HEK293T (cell line): ENCODE measurements around the gene P3R3URF.

Experiments
- CTCF ChIA-PET: fragments of 350-600 bp; formaldehyde crosslinking; extraction: SDS; loops from one replicate; lab custom pipeline; 2021; ENCODE audit warnings: antibody characterized with exemption, inconsistent platforms; lab: Yijun Ruan, JAX
- POLR2A ChIA-PET: fragments of 350-600 bp; formaldehyde crosslinking; extraction: SDS; loops from one replicate; lab custom pipeline; 2020; ENCODE audit warnings: antibody characterized with exemption, inconsistent platforms; lab: Yijun Ruan, JAX
- DNase-seq: peaks from one replicate; pipeline ENCODE4 v3.0.0; 2012; ENCODE audit warnings: mixed read lengths; ENCODE audit errors: extremely low spot score
- ARNT ChIP-seq: fragments of 450-650 bp; IDR thresholded peaks from 2 replicates; pipeline ENCODE4 v1.6.1; 2017; ENCODE audit warnings: mild to moderate bottlenecking
- BHLHE40 ChIP-seq: fragments of 450-650 bp; IDR thresholded peaks from 2 replicates; pipeline ENCODE4 v1.6.1; 2016; ENCODE audit warnings: mild to moderate bottlenecking, moderate library complexity, borderline replicate concordance
- CTBP1 ChIP-seq: fragments of 450-650 bp; IDR thresholded peaks from 2 replicates; pipeline ENCODE4 v1.6.1; 2016; ENCODE audit warnings: borderline replicate concordance
- ELF4 ChIP-seq: fragments of 450-650 bp; IDR thresholded peaks from 2 replicates; pipeline ENCODE4 v1.6.1; 2017; ENCODE audit warnings: antibody characterized with exemption
- FOXA1 ChIP-seq: fragments of 450-650 bp; IDR thresholded peaks from 2 replicates; pipeline ENCODE4 v1.6.1; 2016; ENCODE audit warnings: mild to moderate bottlenecking
- FOXK2 ChIP-seq: fragments of 450-650 bp; IDR thresholded peaks from 2 replicates; pipeline ENCODE4 v1.6.1; 2016; ENCODE audit warnings: mild to moderate bottlenecking
- FOXM1 ChIP-seq: fragments of 450-650 bp; IDR thresholded peaks from 2 replicates; pipeline ENCODE4 v1.6.1; 2017; ENCODE audit warnings: mild to moderate bottlenecking, borderline replicate concordance
- HDGF ChIP-seq: fragments of 450-650 bp; IDR thresholded peaks from 2 replicates; pipeline ENCODE4 v1.6.1; 2017; ENCODE audit warnings: antibody characterized with exemption, borderline replicate concordance
- L3MBTL2 ChIP-seq: fragments of 450-650 bp; conservative IDR thresholded peaks from 2 replicates; pipeline ENCODE4 v1.6.1; 2016; ENCODE audit warnings: mild to moderate bottlenecking
- LEF1 ChIP-seq: fragments of 450-650 bp; IDR thresholded peaks from 2 replicates; pipeline ENCODE4 v1.6.1; 2017; ENCODE audit warnings: mild to moderate bottlenecking, borderline replicate concordance
- NFRKB ChIP-seq: fragments of 450-650 bp; IDR thresholded peaks from 2 replicates; pipeline ENCODE4 v1.6.1; 2016; ENCODE audit warnings: mild to moderate bottlenecking, moderate library complexity
- PKNOX1 ChIP-seq: fragments of 450-650 bp; IDR thresholded peaks from 2 replicates; pipeline ENCODE4 v1.6.1; 2016
- SP1 ChIP-seq: fragments of 450-650 bp; IDR thresholded peaks from 2 replicates; pipeline ENCODE4 v1.6.1; 2017
- SUZ12 ChIP-seq: fragments of 450-650 bp; IDR thresholded peaks from 2 replicates; pipeline ENCODE4 v1.6.1; 2016; ENCODE audit warnings: mild to moderate bottlenecking
- TARDBP ChIP-seq: fragments of 450-650 bp; IDR thresholded peaks from 2 replicates; pipeline ENCODE4 v1.6.1; 2016
- ZNF384 ChIP-seq: fragments of 450-650 bp; IDR thresholded peaks from 2 replicates; pipeline ENCODE4 v1.6.1; 2016

Gene P3R3URF

GRCh38 chr1:46188295-46189030 lies 12.2 kb upstream of the P3R3URF start:
- DNase-seq: no peak
- CTCF ChIA-PET: interaction anchor here (1.5 kb wide), 1 partner anchor 35 kb away, joined by 4 read pairs; no protein-coding TSS in a partner anchor
- TF ChIP-seq ELF4: no peak
- no peak for TF ChIP-seq SP1
- TF ChIP-seq LEF1: no peak
- no peak for TF ChIP-seq L3MBTL2
- TF ChIP-seq FOXK2: no peak
- no peak for TF ChIP-seq ARNT
- TF ChIP-seq TARDBP: no peak
- TF ChIP-seq ZNF384: no peak
- no peak for TF ChIP-seq FOXA1
- no peak for TF ChIP-seq NFRKB
- TF ChIP-seq PKNOX1: no peak
- TF ChIP-seq SUZ12: no peak
- TF ChIP-seq FOXM1: no peak
- TF ChIP-seq CTBP1: no peak
- TF ChIP-seq HDGF: no peak
- TF ChIP-seq BHLHE40: no peak
- POLR2A ChIA-PET: interaction anchor here (1.1 to 2.7 kb wide), 2 partner anchors 11 to 56 kb away, joined by 3 to 14 read pairs; partner anchors contain the start of genes PIK3R3 and POMGNT1

- ChIA-PET CTCF (interaction anchor here (1.9 kb wide), 1 partner anchor 36 kb away, joined by 6 read pairs; no protein-coding TSS in a partner anchor), POLR2A (interaction anchor here (1.1 to 2.7 kb wide), 2 partner anchors 12 to 55 kb away, joined by 3 to 14 read pairs; partner anchors contain the start of genes PIK3R3 and POMGNT1)
- DNase-seq: no peak
Measured at GRCh38 chr1:46187106-46187869, 11.0 kb upstream of the P3R3URF start.

GRCh38 chr1:46186076-46186475 lies 9.8 kb upstream of the P3R3URF start:
- CTCF ChIA-PET: interaction anchor here (1.9 kb wide), 1 partner anchor 37 kb away, joined by 6 read pairs; no protein-coding TSS in a partner anchor
- POLR2A ChIA-PET: no interaction called here
- DNase-seq: no peak

More at GRCh38 chr1:46187106-46187869, 11.0 kb upstream of the P3R3URF start:
- TF ChIP-seq TARDBP: no peak
- TF ChIP-seq PKNOX1: no peak
- TF ChIP-seq LEF1: no peak
- no peak for TF ChIP-seq NFRKB
- no peak for TF ChIP-seq FOXK2
- TF ChIP-seq CTBP1: no peak
- TF ChIP-seq ZNF384: no peak
- TF ChIP-seq HDGF: no peak
- TF ChIP-seq SUZ12: no peak
- TF ChIP-seq FOXA1: no peak
- TF ChIP-seq SP1: no peak
- TF ChIP-seq L3MBTL2: no peak
- TF ChIP-seq BHLHE40: no peak
- TF ChIP-seq FOXM1: no peak
- no peak for TF ChIP-seq ELF4
- TF ChIP-seq ARNT: no peak

GRCh38 chr1:46184920-46185658 lies 8.8 kb upstream of the P3R3URF start:
- DNase-seq: no peak
- TF ChIP-seq PKNOX1 (no peak), FOXM1 (no peak), ARNT (no peak), TARDBP (no peak), SUZ12 (no peak), FOXK2 (no peak), SP1 (no peak), L3MBTL2 (no peak), HDGF (no peak), ZNF384 (no peak)
- CTCF ChIA-PET: interaction anchor here (4.9 kb wide), 1 partner anchor 39 kb away, joined by 36 read pairs; no protein-coding TSS in a partner anchor
- POLR2A ChIA-PET: no interaction called here

More at GRCh38 chr1:46186076-46186475, 9.8 kb upstream of the P3R3URF start:
- TF ChIP-seq FOXK2 (no peak), HDGF (no peak), LEF1 (no peak), ELF4 (no peak), CTBP1 (no peak), PKNOX1 (no peak), NFRKB (no peak), TARDBP (no peak), ZNF384 (no peak), SP1 (no peak), ARNT (no peak), L3MBTL2 (no peak), FOXM1 (no peak), BHLHE40 (no peak), SUZ12 (no peak), FOXA1 (no peak)
